HG03442 (cell line): ENCODE measurements around the gene LARP1.
"Not testable (repeated sequence)": the region's sequence is repeated elsewhere in the genome, so short reads cannot be mapped to it uniquely, and the experiment has no call there.

Experiments used
- ATAC-seq: cut with Tn5 transposase; IDR thresholded peaks from one replicate; pipeline ENCODE4 v1.9.1; 2021; ENCODE audit warnings: mild to moderate bottlenecking, moderate library complexity; ENCODE audit not compliant: unreplicated experiment

LARP1 gene

GRCh38 chr5:154734370-154735248 is 20.6 kb upstream of the LARP1 start:
- no peak for ATAC-seq

DNA sequence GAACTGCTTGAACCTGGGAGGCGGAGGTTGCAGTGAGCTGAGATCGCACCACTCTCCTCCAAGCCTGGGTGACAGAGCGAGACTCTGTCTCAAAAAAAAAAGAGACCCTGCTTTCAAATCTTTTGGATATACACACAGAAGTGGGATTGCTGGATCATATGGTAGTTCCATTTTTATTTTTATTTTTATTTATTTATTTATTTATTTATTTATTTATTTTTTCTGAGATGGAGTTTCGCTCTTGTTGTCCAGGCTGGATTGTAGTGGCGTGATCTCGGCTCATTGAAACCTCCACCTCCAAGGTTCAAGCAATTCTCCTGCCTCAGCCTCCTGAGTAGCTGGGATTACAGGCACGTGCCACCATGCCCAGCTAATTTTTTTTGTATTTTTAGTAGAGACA is 19.8 kb upstream of the LARP1 start:
- ATAC-seq = not testable (repeated sequence)

GRCh38 chr5:154736372-154736771 is 18.8 kb upstream of the LARP1 start:
- not testable (repeated sequence) for ATAC-seq

- ATAC-seq = no peak
Observed at GRCh38 chr5:154737667-154738320, 17.4 kb upstream of the LARP1 start.

GRCh38 chr5:154740483-154740882 is 14.7 kb upstream of the LARP1 start:
- no peak for ATAC-seq

DNA sequence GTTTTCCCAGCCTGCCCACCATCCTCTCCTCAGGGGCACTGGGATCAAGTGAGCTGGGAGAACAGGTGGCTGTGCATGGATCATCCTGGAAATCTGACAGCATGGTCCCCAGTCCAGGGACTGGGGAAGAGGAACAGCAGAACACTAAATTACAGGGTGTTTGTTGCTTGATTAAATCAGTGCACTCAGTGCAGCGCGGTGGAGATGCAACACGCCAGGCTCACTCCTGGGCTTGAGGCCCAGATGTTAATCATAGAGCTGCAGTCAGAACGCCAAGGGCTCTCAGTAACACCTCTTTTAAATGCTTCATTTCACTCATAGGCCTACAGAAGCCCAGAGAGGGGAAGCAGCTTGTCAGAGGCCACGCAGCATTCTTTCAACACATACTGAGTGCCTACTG is 14.2 kb upstream of the LARP1 start:
- ATAC-seq = no peak

DNA sequence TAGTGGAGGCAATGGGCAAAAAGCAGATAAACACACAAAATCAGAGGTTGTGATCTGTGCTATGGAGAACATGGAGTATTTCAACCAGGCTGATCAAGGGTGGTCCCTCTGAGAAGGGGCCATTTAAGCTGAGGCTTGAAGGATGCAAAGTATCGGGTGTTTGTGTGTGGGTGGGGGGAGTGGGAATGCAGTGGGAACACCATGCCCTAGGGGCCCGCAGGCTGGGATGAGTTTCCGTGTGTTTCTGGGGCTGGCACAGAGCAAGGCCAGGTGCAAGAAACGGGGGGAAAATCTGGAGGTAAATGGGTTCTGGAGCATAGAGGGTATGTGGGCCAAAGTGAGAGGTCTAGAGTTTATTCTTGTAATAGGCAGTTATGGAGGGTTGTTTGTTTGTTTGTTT is 13.8 kb upstream of the LARP1 start:
- ATAC-seq = no peak

DNA sequence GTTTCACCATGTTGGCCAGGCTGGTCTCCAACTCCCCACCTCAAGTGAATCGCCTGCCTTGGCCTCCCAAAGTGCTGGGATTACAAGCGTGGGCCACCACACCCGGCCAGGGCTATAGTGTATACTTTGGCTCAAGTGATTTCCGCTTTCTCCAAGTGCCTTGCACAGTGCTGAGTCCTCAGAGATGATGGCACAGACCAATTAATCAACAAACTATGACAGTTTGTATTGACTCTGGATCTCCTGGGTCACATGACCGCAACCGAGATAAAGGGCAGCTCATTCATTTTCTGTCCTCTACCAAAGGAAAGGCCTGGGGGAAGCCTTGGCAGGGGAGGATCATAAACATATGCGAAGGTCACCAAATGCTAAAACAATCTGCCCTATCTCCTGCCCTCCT is 11.4 kb upstream of the LARP1 start:
- ATAC-seq = no peak

GRCh38 chr5:154745349-154745748 is 9.8 kb upstream of the LARP1 start:
- ATAC-seq = no peak

- ATAC-seq = no peak
Observed at GRCh38 chr5:154749491-154749890, 5.7 kb upstream of the LARP1 start.

GRCh38 chr5:154750641-154751040 is 4.5 kb upstream of the LARP1 start:
- ATAC-seq = not testable (repeated sequence)

DNA sequence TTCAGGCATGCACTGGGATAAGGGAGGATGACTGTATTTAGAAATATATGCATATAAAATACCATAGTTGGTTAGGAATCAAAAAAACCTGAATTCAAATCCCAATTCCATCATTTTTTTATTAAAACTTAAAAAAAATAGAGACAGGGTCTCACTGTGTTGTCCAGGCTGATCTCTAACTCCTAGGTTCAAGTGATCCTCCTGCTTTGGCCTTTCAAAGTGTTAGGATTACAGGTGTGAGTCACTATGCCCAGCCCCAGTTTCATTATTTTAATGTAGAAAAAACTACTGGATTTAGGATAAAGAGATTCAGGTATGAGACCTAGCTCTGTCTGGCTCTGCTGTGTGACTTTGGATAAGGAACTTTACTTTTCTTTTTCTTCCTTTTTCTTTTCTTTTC is 3.3 kb upstream of the LARP1 start:
- ATAC-seq = no peak

DNA sequence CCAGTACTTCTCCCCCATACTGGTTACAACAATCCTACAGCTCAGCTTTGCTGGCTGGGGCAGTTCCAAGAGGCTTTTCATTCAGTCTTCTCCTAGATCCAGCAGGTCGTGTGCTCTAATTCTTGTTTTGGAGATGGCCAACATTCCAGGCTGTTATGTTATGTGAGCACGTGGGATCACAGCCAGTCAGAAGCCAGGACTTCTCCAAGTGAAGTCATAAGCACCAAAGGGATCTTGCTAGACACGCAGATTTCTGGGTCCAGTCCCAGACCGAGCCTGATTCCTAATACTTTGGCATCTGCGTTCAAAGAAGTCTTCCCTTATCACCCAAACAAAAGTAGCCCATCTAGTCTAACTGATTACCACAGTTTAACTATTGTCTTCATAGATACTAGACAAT is 1.4 kb upstream of the LARP1 start:
- no peak for ATAC-seq

- ATAC-seq = peak; percentile 88
Observed at GRCh38 chr5:154754460-154755360, 467 bp upstream of the LARP1 start.

DNA sequence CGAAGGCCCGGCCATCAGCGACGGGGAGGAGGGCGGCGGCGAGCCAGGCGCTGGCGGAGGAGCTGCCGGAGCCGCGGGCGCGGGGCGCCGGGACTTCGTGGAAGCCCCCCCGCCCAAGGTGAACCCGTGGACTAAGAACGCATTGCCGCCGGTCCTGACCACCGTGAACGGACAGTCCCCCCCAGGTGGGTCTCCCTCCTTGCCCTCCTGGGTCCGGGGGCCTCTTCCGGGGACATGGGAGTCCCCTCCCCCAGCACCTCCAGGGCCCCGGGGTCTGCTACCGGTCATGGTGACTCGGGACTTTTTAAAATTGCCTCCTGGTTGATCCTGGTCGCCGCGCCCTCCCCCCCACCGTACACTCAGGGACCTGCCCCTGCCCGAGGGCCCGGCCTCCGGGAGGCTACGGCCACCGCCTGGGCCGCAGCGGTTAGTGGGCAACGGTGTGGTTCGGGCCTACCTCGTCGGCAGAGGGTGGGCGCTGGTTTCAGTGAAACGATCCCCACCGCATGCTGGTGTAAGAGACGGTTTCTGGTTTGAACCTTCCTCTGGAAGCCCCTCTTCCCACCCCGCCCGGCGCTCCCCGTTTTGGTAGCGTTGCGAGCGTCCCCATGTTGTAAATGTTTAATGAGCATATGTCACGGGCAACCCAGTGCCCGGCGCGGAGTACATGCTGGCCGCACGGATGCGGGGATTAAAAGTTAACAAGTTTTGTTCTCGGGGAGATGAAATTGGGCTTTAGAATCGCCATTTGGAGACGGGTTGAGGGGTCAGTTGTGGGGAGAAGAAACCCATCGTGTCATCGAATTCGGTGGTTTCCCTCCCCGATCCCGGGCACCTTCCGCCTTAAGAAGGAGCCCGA is 1.1 kb downstream of the LARP1 start:
- ATAC-seq = no peak

DNA sequence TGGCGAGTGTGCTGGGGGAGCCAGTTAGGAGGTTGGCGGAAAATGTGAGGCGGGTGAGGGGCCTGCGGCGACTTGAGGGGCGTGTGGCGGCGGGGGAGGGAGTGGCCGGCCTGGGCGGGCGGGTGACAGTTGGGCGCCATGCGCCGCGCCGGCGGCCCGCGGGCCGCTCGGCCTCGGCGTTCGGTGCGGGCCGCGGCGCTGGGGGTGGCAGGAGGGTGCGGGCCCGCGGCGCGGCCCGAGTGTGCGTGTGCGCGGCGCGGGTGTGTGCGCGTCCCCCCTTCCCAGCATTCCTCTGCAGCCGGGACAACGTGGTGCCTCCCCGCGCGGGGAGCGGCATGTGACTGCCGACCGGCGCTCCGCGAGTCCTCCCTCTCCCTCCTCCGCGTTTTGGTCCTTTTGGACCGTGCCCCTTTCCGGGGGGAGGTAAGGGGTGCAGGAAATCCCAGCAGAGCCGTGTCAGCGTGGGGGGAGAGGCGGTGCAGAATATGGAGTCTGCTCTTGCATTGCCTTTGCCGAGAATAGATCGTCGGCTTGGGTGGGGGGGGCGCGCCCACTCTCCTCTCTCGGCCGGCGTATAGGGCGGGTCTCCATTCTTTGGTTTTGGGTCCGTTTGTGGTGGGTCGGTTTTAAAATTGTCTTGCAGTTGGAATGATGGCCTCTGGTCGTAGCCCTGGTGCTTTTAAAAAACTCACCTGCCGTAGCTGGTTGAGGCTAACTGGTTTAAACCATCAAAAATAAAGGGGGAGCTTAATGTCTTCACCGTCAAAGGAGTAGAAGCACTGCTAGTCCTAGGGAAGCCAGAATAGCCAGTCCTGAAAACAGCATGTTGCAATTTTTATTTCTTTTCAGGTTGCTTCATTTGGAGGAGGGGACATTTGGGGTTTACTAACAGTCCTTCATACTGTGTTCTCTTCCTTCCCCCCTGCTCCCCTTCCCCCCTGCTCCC is 2.0 kb downstream of the LARP1 start:
- ATAC-seq = no peak

- no peak for ATAC-seq
Observed at GRCh38 chr5:154757814-154758406, 2.7 kb downstream of the LARP1 start.

- no peak for ATAC-seq
Observed at GRCh38 chr5:154758493-154758892, 3.3 kb downstream of the LARP1 start.

- no peak for ATAC-seq
Observed at GRCh38 chr5:154758977-154759376, 3.8 kb downstream of the LARP1 start.
